HEK293T (cell line): ENCODE results near the gene CSTPP1.

Experiments used
- BHLHE40 ChIP-seq: fragments of 450-650 bp; IDR thresholded peaks from 2 replicates; pipeline ENCODE4 v1.6.1; 2016; ENCODE audit warnings: mild to moderate bottlenecking, moderate library complexity, borderline replicate concordance
- ELF4 ChIP-seq: fragments of 450-650 bp; IDR thresholded peaks from 2 replicates; pipeline ENCODE4 v1.6.1; 2017; ENCODE audit warnings: antibody characterized with exemption
- FOXA1 ChIP-seq: fragments of 450-650 bp; IDR thresholded peaks from 2 replicates; pipeline ENCODE4 v1.6.1; 2016; ENCODE audit warnings: mild to moderate bottlenecking
- FOXK2 ChIP-seq: fragments of 450-650 bp; IDR thresholded peaks from 2 replicates; pipeline ENCODE4 v1.6.1; 2016; ENCODE audit warnings: mild to moderate bottlenecking
- FOXM1 ChIP-seq: fragments of 450-650 bp; IDR thresholded peaks from 2 replicates; pipeline ENCODE4 v1.6.1; 2017; ENCODE audit warnings: mild to moderate bottlenecking, borderline replicate concordance
- HDGF ChIP-seq: fragments of 450-650 bp; IDR thresholded peaks from 2 replicates; pipeline ENCODE4 v1.6.1; 2017; ENCODE audit warnings: antibody characterized with exemption, borderline replicate concordance
- L3MBTL2 ChIP-seq: fragments of 450-650 bp; conservative IDR thresholded peaks from 2 replicates; pipeline ENCODE4 v1.6.1; 2016; ENCODE audit warnings: mild to moderate bottlenecking
- NFRKB ChIP-seq: fragments of 450-650 bp; IDR thresholded peaks from 2 replicates; pipeline ENCODE4 v1.6.1; 2016; ENCODE audit warnings: mild to moderate bottlenecking, moderate library complexity
- SP1 ChIP-seq: fragments of 450-650 bp; IDR thresholded peaks from 2 replicates; pipeline ENCODE4 v1.6.1; 2017
- SUZ12 ChIP-seq: fragments of 450-650 bp; IDR thresholded peaks from 2 replicates; pipeline ENCODE4 v1.6.1; 2016; ENCODE audit warnings: mild to moderate bottlenecking
- TARDBP ChIP-seq: fragments of 450-650 bp; IDR thresholded peaks from 2 replicates; pipeline ENCODE4 v1.6.1; 2016
- ZNF384 ChIP-seq: fragments of 450-650 bp; IDR thresholded peaks from 2 replicates; pipeline ENCODE4 v1.6.1; 2016

DNA sequence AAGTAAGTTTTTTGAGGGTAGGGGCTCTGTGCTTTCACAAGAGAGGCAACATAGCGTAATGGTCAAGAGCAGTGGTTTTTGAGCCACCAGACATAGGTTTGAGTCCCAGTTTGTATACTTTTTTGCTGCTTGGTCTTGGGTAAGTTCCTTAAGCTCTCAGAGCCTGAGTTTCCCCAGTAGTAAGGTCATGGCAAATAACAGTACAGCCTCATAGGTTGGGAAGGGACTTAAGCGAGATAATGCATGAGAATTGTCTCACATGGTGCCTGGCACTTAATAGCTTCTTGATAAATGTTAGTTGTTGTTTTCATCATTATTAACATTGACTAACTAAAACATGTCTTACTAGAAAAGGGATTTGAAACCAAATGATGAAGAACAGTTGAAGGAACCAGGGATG lies 157.0 kb downstream of the CSTPP1 start:
- TF ChIP-seq FOXA1 (no peak), SP1 (no peak), FOXK2 (no peak), ELF4 (no peak), TARDBP (no peak), BHLHE40 (no peak), ZNF384 (no peak), L3MBTL2 (no peak), SUZ12 (no peak), NFRKB (no peak), FOXM1 (no peak), HDGF (no peak)
